PC-3 (cell line): Measurements from ENCODE around the gene MGMT. TPM values are rescaled to one million over a fixed set of nuclear protein-coding genes. Genes with fewer than 3 reads are reported as not detected.

Experiments
- ATAC-seq: fragments of 200-7000 bp; cut with Tn5 transposase; 2 replicates; pipeline ENCODE4 v1.9.1; 2020; ENCODE audit warnings: mild to moderate bottlenecking, moderate library complexity
- BruUV-seq: library from RNA; stranded (reverse); fragments of 400-500 nt; replicated peaks from 2 replicates; lab custom pipeline; 2021; lab: Mats Ljungman, UMichigan
- CTCF ChIA-PET: fragments of 300-600 bp; sonication (Branson Sonifier 250); formaldehyde crosslinking; loops from one replicate; lab custom pipeline; 2022; ENCODE audit warnings: antibody characterized with exemption; lab: Charles Lee
- POLR2A ChIA-PET: fragments of 300-600 bp; sonication (Branson Sonifier 250); formaldehyde crosslinking; loops from one replicate; lab custom pipeline; 2022; ENCODE audit warnings: antibody characterized with exemption; ENCODE audit not compliant: unreplicated experiment; lab: Charles Lee
- DNase-seq: peaks from one replicate; pipeline ENCODE4 v3.0.0-alpha.2; 2015
- H2AFZ ChIP-seq: fragments of 300-600 bp; sonication (generic); 2 replicates; pipeline ENCODE4 v1.6.0; 2016; ENCODE audit warnings: antibody characterized with exemption, low read length
- H3F3A ChIP-seq: fragments of 300-600 bp; sonication (generic); one replicate; pipeline ENCODE4 v1.6.0; 2017; ENCODE audit warnings: antibody characterized with exemption, low read length, control low read depth, mild to moderate bottlenecking; ENCODE audit not compliant: unreplicated experiment
- H3K27ac ChIP-seq: fragments of 300-600 bp; sonication (generic); 2 replicates; pipeline ENCODE4 v1.5.1; 2016; ENCODE audit warnings: mild to moderate bottlenecking, low read length
- H3K27me3 ChIP-seq: fragments of 300-600 bp; sonication (generic); 2 replicates; pipeline ENCODE4 v1.6.1; 2016; ENCODE audit warnings: low read length, mixed read lengths
- H3K36me3 ChIP-seq: fragments of 300-600 bp; sonication (generic); 2 replicates; pipeline ENCODE4 v1.6.1; 2016; ENCODE audit warnings: low read depth, mixed run types, low read length, mixed read lengths
- H3K4me1 ChIP-seq: fragments of 300-600 bp; sonication (generic); 2 replicates; pipeline ENCODE4 v1.5.1; 2016; ENCODE audit warnings: low read length; ENCODE audit not compliant: insufficient read depth
- H3K4me2 ChIP-seq: fragments of 300-600 bp; sonication (generic); 2 replicates; pipeline ENCODE4 v1.6.0; 2016; ENCODE audit warnings: low read length
- H3K4me3 ChIP-seq: fragments of 300-600 bp; sonication (generic); 2 replicates; pipeline ENCODE4 v1.5.1; 2016; ENCODE audit warnings: mild to moderate bottlenecking, low read length, mixed read lengths
- H3K79me2 ChIP-seq: fragments of 300-600 bp; sonication (generic); 2 replicates; pipeline ENCODE4 v1.6.1; 2017; ENCODE audit warnings: low read length, mixed read lengths
- H3K9ac ChIP-seq: fragments of 300-600 bp; sonication (generic); 2 replicates; pipeline ENCODE4 v1.6.0; 2016; ENCODE audit warnings: mild to moderate bottlenecking, low read length
- H3K9me2 ChIP-seq: fragments of 300-600 bp; sonication (generic); replicated peaks from 2 replicates; pipeline ENCODE4 v1.6.1; 2016; ENCODE audit warnings: mixed run types, low read length, mixed read lengths
- H3K9me3 ChIP-seq: fragments of 300-600 bp; sonication (generic); 2 replicates; pipeline ENCODE4 v1.6.1; 2016; ENCODE audit warnings: low read length, mixed read lengths
- H4K20me1 ChIP-seq: fragments of 300-600 bp; sonication (generic); 2 replicates; pipeline ENCODE4 v1.6.1; 2016; ENCODE audit warnings: low read length, mixed read lengths
- EZH2 ChIP-seq: fragments of 300-600 bp; sonication (generic); IDR thresholded peaks from one replicate; pipeline ENCODE4 v1.6.1; 2017; ENCODE audit warnings: antibody characterized with exemption, mild to moderate bottlenecking, low read length; ENCODE audit not compliant: unreplicated experiment
- EZH2phosphoT487 ChIP-seq: fragments of 300-600 bp; sonication (generic); IDR thresholded peaks from 2 replicates; pipeline ENCODE4 v1.6.1; 2018; ENCODE audit warnings: mild to moderate bottlenecking, antibody characterized with exemption, low read length, borderline replicate concordance
- intact Hi-C: fragments of 100-400 bp; cut with micrococcal nuclease; formaldehyde crosslinking; loops from 2 replicates; pipeline ENCODE4 v1.9.0; 2023
- total RNA-seq: library from RNA; depleted of rRNA; stranded (reverse); fragments of >200 nt; gene quantifications from 2 replicates; pipeline ENCODE4 v1.2.3, GENCODE V29; 2014
- TF ChIP-seq, protein P1 (sequence below): fragments of 300-600 bp; sonication (generic); conservative IDR thresholded peaks from 2 replicates; pipeline ENCODE4 v1.5.1; 2017; ENCODE audit warnings: antibody characterized with exemption, low read depth, mild to moderate bottlenecking, low read length

MGMT gene
- total RNA-seq, 1 experiment from 2014 or later: 19.8 TPM

DNA sequence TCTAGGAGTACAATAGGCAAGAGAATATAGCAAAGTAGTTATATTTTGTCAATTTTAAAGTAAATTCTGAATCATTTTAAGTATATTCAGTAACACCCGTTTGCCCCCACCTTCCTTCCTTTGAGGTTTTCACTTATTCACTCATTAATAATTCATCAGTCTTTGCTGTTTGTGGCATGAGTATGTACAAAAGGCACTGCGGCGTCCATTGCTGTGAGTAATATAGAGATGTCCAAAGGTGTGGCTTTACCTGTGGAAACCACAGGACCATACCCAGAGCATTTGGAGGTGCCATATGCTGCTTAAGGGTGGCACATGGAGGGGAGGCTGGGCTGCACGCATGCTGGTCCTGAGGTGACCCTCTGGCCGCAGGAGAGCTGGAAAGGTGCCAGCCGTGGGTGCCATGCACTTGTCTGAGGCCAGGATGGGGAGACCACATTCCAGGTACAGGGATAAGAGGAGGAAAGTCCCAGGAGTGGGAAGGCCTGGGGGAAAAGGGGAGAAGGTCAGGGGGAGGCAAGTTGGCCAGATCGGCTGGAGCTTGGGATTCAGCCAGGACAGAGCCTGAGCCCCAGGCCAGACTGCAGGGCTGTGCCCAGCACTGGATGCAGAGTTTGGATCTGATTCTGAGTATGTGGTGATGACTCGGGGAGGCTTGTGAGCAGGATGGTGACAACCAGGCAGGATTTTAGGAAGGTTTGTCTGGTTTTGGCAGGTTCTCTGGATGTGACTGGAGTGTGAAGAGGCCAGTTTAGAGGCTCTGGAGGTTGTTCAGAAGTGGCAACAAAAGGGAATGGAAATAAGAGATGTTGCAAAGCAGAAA lies 223.4 kb downstream of the MGMT start:
- H3K4me1 ChIP-seq: peaks cover 14% of the 10 kb centered on the region
- BruUV-seq: no TSS peak
- no peaks in the 10 kb centered on the region for H3K27me3 ChIP-seq
- ChIA-PET CTCF (no interaction called here), POLR2A (no interaction called here)
- H3K9me2 ChIP-seq: no peaks in the 10 kb centered on the region
- intact Hi-C loops: no loop called here
- peak; percentile 59 for ATAC-seq
- H3K36me3 ChIP-seq: no peaks in the 10 kb centered on the region
- peak overlapping the region; percentile 75 for H3K27ac ChIP-seq
- H3K4me3 ChIP-seq: no peak overlapping the region
- H3F3A ChIP-seq: no peaks in the 10 kb centered on the region
- H2AFZ ChIP-seq: 0 out of 2 replicates have a peak overlapping the region, but pooled peaks have one; percentile 33
- no peaks in the 10 kb centered on the region for H3K79me2 ChIP-seq
- no peak for TF ChIP-seq EZH2phosphoT487
- TF ChIP-seq EZH2: no peak
- TF ChIP-seq, protein P1, sequence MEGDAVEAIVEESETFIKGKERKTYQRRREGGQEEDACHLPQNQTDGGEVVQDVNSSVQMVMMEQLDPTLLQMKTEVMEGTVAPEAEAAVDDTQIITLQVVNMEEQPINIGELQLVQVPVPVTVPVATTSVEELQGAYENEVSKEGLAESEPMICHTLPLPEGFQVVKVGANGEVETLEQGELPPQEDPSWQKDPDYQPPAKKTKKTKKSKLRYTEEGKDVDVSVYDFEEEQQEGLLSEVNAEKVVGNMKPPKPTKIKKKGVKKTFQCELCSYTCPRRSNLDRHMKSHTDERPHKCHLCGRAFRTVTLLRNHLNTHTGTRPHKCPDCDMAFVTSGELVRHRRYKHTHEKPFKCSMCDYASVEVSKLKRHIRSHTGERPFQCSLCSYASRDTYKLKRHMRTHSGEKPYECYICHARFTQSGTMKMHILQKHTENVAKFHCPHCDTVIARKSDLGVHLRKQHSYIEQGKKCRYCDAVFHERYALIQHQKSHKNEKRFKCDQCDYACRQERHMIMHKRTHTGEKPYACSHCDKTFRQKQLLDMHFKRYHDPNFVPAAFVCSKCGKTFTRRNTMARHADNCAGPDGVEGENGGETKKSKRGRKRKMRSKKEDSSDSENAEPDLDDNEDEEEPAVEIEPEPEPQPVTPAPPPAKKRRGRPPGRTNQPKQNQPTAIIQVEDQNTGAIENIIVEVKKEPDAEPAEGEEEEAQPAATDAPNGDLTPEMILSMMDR: no peak
- no peaks in the 10 kb centered on the region for H4K20me1 ChIP-seq
- peak overlapping the region; percentile 57 for H3K4me2 ChIP-seq
- peak overlapping the region; percentile 12; the same call in 1 of the 2 replicates for H3K9ac ChIP-seq
- no peaks in the 10 kb centered on the region for H3K9me3 ChIP-seq
- DNase-seq: peak; percentile 44

DNA sequence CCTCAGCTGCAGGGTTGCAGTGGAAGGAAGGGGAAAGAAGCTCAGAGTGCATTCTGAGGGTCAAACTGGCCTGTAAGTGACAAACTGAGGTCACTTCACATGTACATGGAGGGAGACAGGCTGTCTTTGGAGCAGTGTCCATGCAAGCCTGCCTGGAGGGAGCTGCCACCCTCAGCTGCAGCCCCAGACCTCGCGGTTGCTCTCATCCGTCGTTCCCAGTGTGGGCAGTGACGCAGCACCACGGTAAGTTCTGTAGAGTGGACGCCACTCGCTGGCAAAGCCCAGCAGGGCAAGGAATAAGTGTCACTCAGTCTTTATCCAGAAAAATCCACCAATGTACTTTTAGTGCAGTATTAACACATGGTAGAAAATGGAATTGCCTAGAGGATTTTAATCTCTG lies 225.7 kb downstream of the MGMT start:
- ATAC-seq: no peak
- no peak overlapping the region for H3K27ac ChIP-seq
- H2AFZ ChIP-seq: no peak overlapping the region
- H3K4me1 ChIP-seq: peaks cover 14% of the 10 kb centered on the region
- H3K79me2 ChIP-seq: no peaks in the 10 kb centered on the region
- H3K36me3 ChIP-seq: no peaks in the 10 kb centered on the region
- H3K27me3 ChIP-seq: no peaks in the 10 kb centered on the region
- ChIA-PET POLR2A (no interaction called here), CTCF (no interaction called here)
- no peak overlapping the region for H3K4me2 ChIP-seq
- no TSS peak for BruUV-seq
- H4K20me1 ChIP-seq: no peaks in the 10 kb centered on the region
- no peak for DNase-seq
- H3K9ac ChIP-seq: no peak overlapping the region
- H3K9me3 ChIP-seq: no peaks in the 10 kb centered on the region
- H3F3A ChIP-seq: no peaks in the 10 kb centered on the region
- intact Hi-C loops: no loop called here
- no peaks in the 10 kb centered on the region for H3K9me2 ChIP-seq
- TF ChIP-seq EZH2 (no peak), EZH2phosphoT487 (no peak)
- TF ChIP-seq, protein P1: no peak
- H3K4me3 ChIP-seq: no peak overlapping the region

GRCh38 chr10:129693382-129693781 lies 226.3 kb downstream of the MGMT start:
- intact Hi-C loops: no loop called here
- H3K27me3 ChIP-seq: no peaks in the 10 kb centered on the region
- no peaks in the 10 kb centered on the region for H3F3A ChIP-seq
- H3K27ac ChIP-seq: no peak overlapping the region
- no peak for ATAC-seq
- ChIA-PET POLR2A (no interaction called here), CTCF (no interaction called here)
- no TSS peak for BruUV-seq
- no peaks in the 10 kb centered on the region for H3K9me3 ChIP-seq
- no peaks in the 10 kb centered on the region for H3K36me3 ChIP-seq
- TF ChIP-seq, protein P1: no peak
- no peak for TF ChIP-seq EZH2
- no peak for TF ChIP-seq EZH2phosphoT487
- no peaks in the 10 kb centered on the region for H3K9me2 ChIP-seq
- no peak for DNase-seq
- no peak overlapping the region for H2AFZ ChIP-seq
- no peaks in the 10 kb centered on the region for H3K79me2 ChIP-seq
- peaks cover 14% of the 10 kb centered on the region for H3K4me1 ChIP-seq
- H3K4me2 ChIP-seq: no peak overlapping the region
- no peak overlapping the region for H3K9ac ChIP-seq
- no peak overlapping the region for H3K4me3 ChIP-seq
- no peaks in the 10 kb centered on the region for H4K20me1 ChIP-seq
